Colon (tissue), 2 donors: Measurements from ENCODE around the gene NR1I2.

ENCODE experiments used
- FAIRE-seq: peaks from 2 replicates; lab custom pipeline; 2012; peaks lifted over from hg19 to GRCh38; lab: Jason Lieb, UNC
- donor health status: control.
- donor health status: control.

Gene NR1I2

GRCh38 chr3:119819806-119820205 is 37.9 kb downstream of the NR1I2 start:
- FAIRE-seq, result no peak

- no peak for FAIRE-seq
These were observed 43.9 kb downstream of the NR1I2 start for GRCh38 chr3:119825820-119826219.

GRCh38 chr3:119826711-119827608 is 45.1 kb downstream of the NR1I2 start:
- no peak for FAIRE-seq

- FAIRE-seq, result no peak
These were observed 47.5 kb downstream of the NR1I2 start for GRCh38 chr3:119829420-119829819.

- no peak for FAIRE-seq
These were observed 49.1 kb downstream of the NR1I2 start for GRCh38 chr3:119831022-119831421.

- no peak for FAIRE-seq
These were observed 50.1 kb downstream of the NR1I2 start for GRCh38 chr3:119831941-119832371.

GRCh38 chr3:119834754-119835370 is 53.0 kb downstream of the NR1I2 start:
- no peak for FAIRE-seq

- FAIRE-seq, result no peak
These were observed 53.7 kb downstream of the NR1I2 start for GRCh38 chr3:119835556-119835955.

GRCh38 chr3:119841808-119842471 is 60.0 kb downstream of the NR1I2 start:
- no peak for FAIRE-seq

GRCh38 chr3:119849126-119849525 is 67.2 kb downstream of the NR1I2 start:
- no peak for FAIRE-seq

- FAIRE-seq, result no peak
These were observed 74.8 kb downstream of the NR1I2 start for GRCh38 chr3:119856695-119857094.

- no peak for FAIRE-seq
These were observed 77.1 kb downstream of the NR1I2 start for GRCh38 chr3:119858957-119859356.

GRCh38 chr3:119859728-119860127 is 77.8 kb downstream of the NR1I2 start:
- no peak for FAIRE-seq

GRCh38 chr3:119861681-119862080 is 79.8 kb downstream of the NR1I2 start:
- no peak for FAIRE-seq

GRCh38 chr3:119862616-119863015 is 80.7 kb downstream of the NR1I2 start:
- FAIRE-seq, result no peak

GRCh38 chr3:119864476-119864875 is 82.6 kb downstream of the NR1I2 start:
- FAIRE-seq, result no peak
